ENCODE results near the gene PDE2A.

PDE2A gene

DNA sequence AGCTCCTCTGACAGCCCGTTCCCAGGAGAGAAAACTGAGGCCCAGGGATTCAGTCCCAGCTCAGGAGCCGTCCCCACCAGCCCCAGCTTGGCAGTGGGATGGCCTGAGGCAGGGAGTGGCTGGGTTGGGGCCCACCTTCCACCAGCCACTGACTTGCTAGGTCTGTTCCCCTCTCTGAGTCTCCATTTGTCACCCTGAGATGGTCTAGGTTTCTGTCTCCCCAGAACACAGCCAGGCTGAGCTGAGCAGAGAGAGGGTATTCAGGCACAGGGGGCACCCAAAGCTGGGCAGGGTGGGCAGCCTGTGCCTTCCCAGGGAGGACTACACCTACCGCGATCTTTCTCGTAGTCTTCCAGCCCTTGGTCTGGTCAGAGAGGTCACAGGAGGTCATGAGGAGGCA is 95.7 kb downstream of the PDE2A start:
- Histone ChIP-seq H4K20me1 (ENCODE audit: insufficient read depth, low read length) (peaks cover 8% of the 10 kb centered on the region), H3K4me2 (ENCODE audit: insufficient read depth, low read length) (no peak overlapping the region), H3K9ac (ENCODE audit: low read depth, low read length) (no peak overlapping the region), H3K4me3 (ENCODE audit: low read depth in 1 of 2, low read length in 2 of 2) (no peak overlapping the region), H3K9me3 (ENCODE audit: insufficient read depth, low read length, severe bottlenecking) (no peaks in the 10 kb centered on the region), H3K36me3 (ENCODE audit: insufficient read depth, low read length) (no peaks in the 10 kb centered on the region), H3K4me1 (ENCODE audit: insufficient read depth, low read length) (no peaks in the 10 kb centered on the region), H3K27ac (ENCODE audit: low read length) (no peak overlapping the region), H3K79me2 (ENCODE audit: insufficient read depth, low read length) (no peaks in the 10 kb centered on the region), H3K27me3 (ENCODE audit: insufficient read depth, low read length, poor library complexity) (peaks cover 10% of the 10 kb centered on the region), H2AFZ (ENCODE audit: low read depth, low read length) (no peak overlapping the region)
- TF ChIP-seq, protein P1, sequence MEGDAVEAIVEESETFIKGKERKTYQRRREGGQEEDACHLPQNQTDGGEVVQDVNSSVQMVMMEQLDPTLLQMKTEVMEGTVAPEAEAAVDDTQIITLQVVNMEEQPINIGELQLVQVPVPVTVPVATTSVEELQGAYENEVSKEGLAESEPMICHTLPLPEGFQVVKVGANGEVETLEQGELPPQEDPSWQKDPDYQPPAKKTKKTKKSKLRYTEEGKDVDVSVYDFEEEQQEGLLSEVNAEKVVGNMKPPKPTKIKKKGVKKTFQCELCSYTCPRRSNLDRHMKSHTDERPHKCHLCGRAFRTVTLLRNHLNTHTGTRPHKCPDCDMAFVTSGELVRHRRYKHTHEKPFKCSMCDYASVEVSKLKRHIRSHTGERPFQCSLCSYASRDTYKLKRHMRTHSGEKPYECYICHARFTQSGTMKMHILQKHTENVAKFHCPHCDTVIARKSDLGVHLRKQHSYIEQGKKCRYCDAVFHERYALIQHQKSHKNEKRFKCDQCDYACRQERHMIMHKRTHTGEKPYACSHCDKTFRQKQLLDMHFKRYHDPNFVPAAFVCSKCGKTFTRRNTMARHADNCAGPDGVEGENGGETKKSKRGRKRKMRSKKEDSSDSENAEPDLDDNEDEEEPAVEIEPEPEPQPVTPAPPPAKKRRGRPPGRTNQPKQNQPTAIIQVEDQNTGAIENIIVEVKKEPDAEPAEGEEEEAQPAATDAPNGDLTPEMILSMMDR (IDR thresholded peaks at IDR 0.05; ENCODE audit: borderline replicate concordance, extremely low read depth, low read length, poor library complexity, severe bottlenecking), result no peak
- TF ChIP-seq EZH2 (IDR thresholded peaks at IDR 0.05; ENCODE audit: borderline replicate concordance, low read depth, low read length, severe bottlenecking), result no peak
- DNase-seq (no peak), ATAC-seq (ENCODE audit: insufficient read depth, low read depth) (no peak)

DNA sequence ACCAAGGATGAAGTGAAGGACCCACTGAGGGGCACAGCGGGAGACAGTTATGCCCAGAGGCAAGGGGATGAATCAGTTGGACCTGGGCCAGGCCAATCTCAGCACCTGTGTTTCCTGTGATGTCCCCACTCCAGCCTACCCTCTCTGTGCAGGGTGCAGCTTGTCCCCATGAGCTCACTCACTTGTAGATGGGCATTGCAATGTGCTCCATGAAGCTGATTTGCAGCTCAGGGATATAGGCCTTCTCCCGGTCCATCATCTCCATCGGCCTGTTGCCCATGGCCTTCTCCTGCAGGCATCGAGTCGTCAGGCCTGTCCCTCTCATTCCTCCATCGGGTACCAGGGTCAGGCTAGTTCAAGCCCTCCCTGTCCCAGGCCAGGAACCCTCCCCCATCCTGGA is 96.2 kb downstream of the PDE2A start:
- Histone ChIP-seq H3K4me3 (ENCODE audit: low read depth in 1 of 2, low read length in 2 of 2) (no peak overlapping the region), H3K27me3 (ENCODE audit: insufficient read depth, low read length, poor library complexity) (peaks cover 12% of the 10 kb centered on the region), H2AFZ (ENCODE audit: low read depth, low read length) (no peak overlapping the region), H3K4me1 (ENCODE audit: insufficient read depth, low read length) (no peaks in the 10 kb centered on the region), H3K79me2 (ENCODE audit: insufficient read depth, low read length) (no peaks in the 10 kb centered on the region), H3K36me3 (ENCODE audit: insufficient read depth, low read length) (no peaks in the 10 kb centered on the region), H3K27ac (ENCODE audit: low read length) (no peak overlapping the region), H3K4me2 (ENCODE audit: insufficient read depth, low read length) (no peak overlapping the region), H3K9me3 (ENCODE audit: insufficient read depth, low read length, severe bottlenecking) (no peaks in the 10 kb centered on the region), H4K20me1 (ENCODE audit: insufficient read depth, low read length) (peaks cover 8% of the 10 kb centered on the region), H3K9ac (ENCODE audit: low read depth, low read length) (no peak overlapping the region)
- DNase-seq (no peak), ATAC-seq (ENCODE audit: insufficient read depth, low read depth) (no peak; the same call in 2 of the 3 replicates)
- TF ChIP-seq EZH2 (IDR thresholded peaks at IDR 0.05; ENCODE audit: borderline replicate concordance, low read depth, low read length, severe bottlenecking), result no peak
- TF ChIP-seq, protein P1 (IDR thresholded peaks at IDR 0.05; ENCODE audit: borderline replicate concordance, extremely low read depth, low read length, poor library complexity, severe bottlenecking), result no peak

DNA sequence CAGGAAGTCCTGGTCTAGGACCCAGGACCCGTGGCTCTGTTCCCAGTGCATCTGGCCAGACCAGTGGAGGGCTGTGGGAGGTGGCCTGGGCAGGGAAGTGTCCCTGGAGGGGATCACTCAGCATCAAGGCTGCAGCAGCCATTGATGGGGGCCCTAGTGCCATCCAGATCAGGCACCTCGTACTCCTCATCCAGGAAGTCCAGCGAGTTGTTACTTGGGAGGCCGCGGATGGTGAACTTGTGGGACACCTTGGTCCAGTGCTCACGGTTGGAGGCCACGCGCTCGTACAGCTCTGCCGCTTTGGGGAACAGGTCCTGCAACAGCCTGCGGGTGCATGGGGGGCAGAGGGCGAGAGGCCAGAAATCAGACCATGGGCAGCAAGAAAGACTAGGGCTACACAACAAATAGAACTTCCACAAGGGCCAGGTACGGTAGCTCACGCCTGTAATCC is 96.9 kb downstream of the PDE2A start:
- no peaks in the 10 kb centered on the region for H3K79me2 ChIP-seq (ENCODE audit: insufficient read depth, low read length)
- H3K9ac ChIP-seq (ENCODE audit: low read depth, low read length), result no peak overlapping the region
- no peak overlapping the region for H2AFZ ChIP-seq (ENCODE audit: low read depth, low read length)
- H3K27me3 ChIP-seq (ENCODE audit: insufficient read depth, low read length, poor library complexity), result peaks cover 18% of the 10 kb centered on the region
- H3K9me3 ChIP-seq (ENCODE audit: insufficient read depth, low read length, severe bottlenecking), result no peaks in the 10 kb centered on the region
- no peak overlapping the region for H3K4me3 ChIP-seq (ENCODE audit: low read depth in 1 of 2, low read length in 2 of 2)
- H3K27ac ChIP-seq (ENCODE audit: low read length), result no peak overlapping the region
- H4K20me1 ChIP-seq (ENCODE audit: insufficient read depth, low read length), result peaks cover 8% of the 10 kb centered on the region
- H3K4me1 ChIP-seq (ENCODE audit: insufficient read depth, low read length), result no peaks in the 10 kb centered on the region
- DNase-seq (no peak), ATAC-seq (ENCODE audit: insufficient read depth, low read depth) (no peak)
- TF ChIP-seq EZH2 (IDR thresholded peaks at IDR 0.05; ENCODE audit: borderline replicate concordance, low read depth, low read length, severe bottlenecking), result no peak
- TF ChIP-seq, protein P1 (IDR thresholded peaks at IDR 0.05; ENCODE audit: borderline replicate concordance, extremely low read depth, low read length, poor library complexity, severe bottlenecking), result no peak
- H3K36me3 ChIP-seq (ENCODE audit: insufficient read depth, low read length), result no peaks in the 10 kb centered on the region
- H3K4me2 ChIP-seq (ENCODE audit: insufficient read depth, low read length), result no peak overlapping the region

DNA sequence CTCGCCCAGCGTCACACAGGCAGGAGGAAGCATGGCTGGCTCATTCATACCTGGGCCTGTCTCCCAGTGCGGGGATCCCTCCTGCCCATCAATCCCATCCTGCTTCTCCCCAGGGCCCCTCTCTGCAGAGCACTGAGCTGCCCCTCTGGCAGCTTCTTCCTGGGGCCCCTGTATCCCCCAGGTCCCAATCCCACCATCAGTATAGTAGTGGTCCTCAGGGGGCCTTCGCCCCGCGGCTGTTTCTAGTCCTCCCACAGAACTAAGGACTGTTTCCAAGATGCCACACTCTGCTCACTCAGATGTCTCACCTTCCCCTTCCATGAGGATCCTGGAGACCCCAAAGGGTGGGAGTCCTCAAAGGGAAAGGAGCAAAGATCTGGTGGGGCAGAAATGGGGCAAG is 97.6 kb downstream of the PDE2A start:
- Histone ChIP-seq H3K36me3 (ENCODE audit: insufficient read depth, low read length) (no peaks in the 10 kb centered on the region), H2AFZ (ENCODE audit: low read depth, low read length) (no peak overlapping the region), H3K79me2 (ENCODE audit: insufficient read depth, low read length) (no peaks in the 10 kb centered on the region), H3K9me3 (ENCODE audit: insufficient read depth, low read length, severe bottlenecking) (no peaks in the 10 kb centered on the region), H4K20me1 (ENCODE audit: insufficient read depth, low read length) (peaks cover 8% of the 10 kb centered on the region), H3K27me3 (ENCODE audit: insufficient read depth, low read length, poor library complexity) (peaks cover 18% of the 10 kb centered on the region), H3K4me1 (ENCODE audit: insufficient read depth, low read length) (no peaks in the 10 kb centered on the region), H3K9ac (ENCODE audit: low read depth, low read length) (no peak overlapping the region), H3K4me3 (ENCODE audit: low read depth in 1 of 2, low read length in 2 of 2) (no peak overlapping the region), H3K27ac (ENCODE audit: low read length) (no peak overlapping the region), H3K4me2 (ENCODE audit: insufficient read depth, low read length) (no peak overlapping the region)
- no peak for TF ChIP-seq EZH2 (IDR thresholded peaks at IDR 0.05; ENCODE audit: borderline replicate concordance, low read depth, low read length, severe bottlenecking)
- TF ChIP-seq, protein P1 (IDR thresholded peaks at IDR 0.05; ENCODE audit: borderline replicate concordance, extremely low read depth, low read length, poor library complexity, severe bottlenecking), result no peak
- ATAC-seq (ENCODE audit: insufficient read depth, low read depth) (no peak), DNase-seq (no peak)
